H1 (cell line): ENCODE results near the gene TRAF4. TPM values are rescaled to one million over a fixed set of nuclear protein-coding genes. Genes with fewer than 3 reads are reported as not detected.

Experiments used
- CTCF ChIA-PET: fragments of 300-600 bp; sonication (Branson Sonifier 250); formaldehyde crosslinking; loops from one replicate; lab custom pipeline; 2021; ENCODE audit not compliant: partially characterized antibody; lab: Charles Lee
- POLR2A ChIA-PET: fragments of 300-600 bp; sonication (Branson Sonifier 250); formaldehyde crosslinking; loops from one replicate; lab custom pipeline; 2021; ENCODE audit warnings: inconsistent platforms; ENCODE audit not compliant: partially characterized antibody; lab: Charles Lee
- DNase-seq, 2 experiments: peaks; one replicate each; pipeline versions ENCODE4 v3.0.0 to v3.0.0-alpha.2; 2010 to 2022; ENCODE audit warnings: low spot score in 2 of 2, low read depth in 1 of 2, mixed read lengths in 1 of 2
- FAIRE-seq: peaks from 2 replicates; lab custom pipeline; 2011; peaks lifted over from hg19 to GRCh38; lab: Jason Lieb, UNC
- H2AFZ ChIP-seq: 2 replicates; pipeline ENCODE4 v1.8.1; 2012; ENCODE audit warnings: low read length, inconsistent platforms
- H2AK5ac ChIP-seq: 2 replicates; pipeline ENCODE4 v1.6.1; 2013; ENCODE audit warnings: low read depth, low read length
- H2BK120ac ChIP-seq: replicated peaks from 2 replicates; pipeline ENCODE3; 2013; ENCODE audit warnings: low read depth, low read length, inconsistent platforms
- H2BK12ac ChIP-seq: 2 replicates; pipeline ENCODE4 v1.6.1; 2013; ENCODE audit warnings: low read depth, low read length
- H2BK15ac ChIP-seq: 2 replicates; pipeline ENCODE4 v1.6.1; 2013; ENCODE audit warnings: low read length
- H2BK20ac ChIP-seq: 2 replicates; pipeline ENCODE4 v1.6.1; 2013; ENCODE audit warnings: low read length
- H2BK5ac ChIP-seq: 2 replicates; pipeline ENCODE4 v1.6.1; 2013; ENCODE audit warnings: low read depth, low read length
- H3K14ac ChIP-seq: 2 replicates; pipeline ENCODE4 v1.6.1; 2013; ENCODE audit warnings: inconsistent platforms; ENCODE audit not compliant: insufficient read length
- H3K18ac ChIP-seq: 2 replicates; pipeline ENCODE4 v1.6.1; 2013; ENCODE audit warnings: low read length; ENCODE audit errors: extremely low read depth
- H3K23ac ChIP-seq: 2 replicates; pipeline ENCODE4 v1.6.1; 2013; ENCODE audit warnings: inconsistent platforms; ENCODE audit not compliant: insufficient read length
- H3K23me2 ChIP-seq: 2 replicates; pipeline ENCODE4 v1.6.1; 2013; ENCODE audit warnings: low read depth, low read length
- H3K27ac ChIP-seq: 2 replicates; pipeline ENCODE4 v1.6.1; 2011; ENCODE audit warnings: low read depth, low read length, inconsistent platforms
- H3K27me3 ChIP-seq, 4 experiments: replicated peaks in 1 of 4; 1 replicate in 1 of 4; 2 replicates in 3 of 4; pipeline versions ENCODE4 v1.6.1 to v1.8.1; 2011 to 2013; ENCODE audit warnings: low read length in 3 of 4, mild to moderate bottlenecking in 3 of 4, inconsistent platforms in 2 of 4, mixed read lengths in 2 of 4, moderate library complexity in 1 of 4; ENCODE audit not compliant: control insufficient read depth in 3 of 4, insufficient read depth in 3 of 4; ENCODE audit errors: extremely low read depth in 1 of 4
- H3K36me3 ChIP-seq, 4 experiments: 2 replicates each; pipeline versions ENCODE4 v1.6.1 to v1.8.1; 2011 to 2013; ENCODE audit warnings: mild to moderate bottlenecking in 4 of 4, low read length in 3 of 4, moderate library complexity in 2 of 4, control low read depth in 1 of 4, inconsistent platforms in 1 of 4; ENCODE audit not compliant: insufficient read depth in 4 of 4, control insufficient read depth in 2 of 4
- H3K4ac ChIP-seq: replicated peaks from 2 replicates; pipeline ENCODE3; 2013; ENCODE audit warnings: low read length, low read depth, mixed read lengths, inconsistent platforms; ENCODE audit not compliant: insufficient read length
- H3K4me1 ChIP-seq, 4 experiments: replicated peaks in 1 of 4; 1 replicate in 1 of 4; 2 replicates in 3 of 4; pipeline versions ENCODE4 v1.6.1 to v1.8.1; 2011 to 2013; ENCODE audit warnings: low read length in 3 of 4, inconsistent platforms in 2 of 4, mixed read lengths in 1 of 4; ENCODE audit not compliant: insufficient read depth in 4 of 4, control insufficient read depth in 3 of 4
- H3K4me2 ChIP-seq, 2 experiments: 2 replicates each; pipeline versions ENCODE4 v1.6.1 to v1.8.1; 2011 to 2013; ENCODE audit warnings: low read depth in 2 of 2, low read length in 2 of 2, control low read depth in 1 of 2, inconsistent platforms in 1 of 2, mild to moderate bottlenecking in 1 of 2; ENCODE audit not compliant: insufficient read depth in 1 of 2
- H3K4me3 ChIP-seq, 4 experiments: fragments of 200-600, 300-600 bp in 1 of 4; sonication (generic), shearing (Covaris generic), sonication (Bioruptor Twin) in 1 of 4; 2 replicates each; pipeline versions ENCODE4 v1.5.1 to v1.8.1; 2011 to 2016; ENCODE audit warnings: low read length in 4 of 4, low read depth in 3 of 4, control low read depth in 2 of 4, inconsistent platforms in 2 of 4, mild to moderate bottlenecking in 2 of 4, mixed read lengths in 1 of 4, moderate library complexity in 1 of 4; ENCODE audit not compliant: insufficient read depth in 2 of 4; ENCODE audit errors: extremely low read depth in 1 of 4
- H3K56ac ChIP-seq: replicated peaks from 2 replicates; pipeline ENCODE3; 2013; ENCODE audit warnings: low read depth, mild to moderate bottlenecking, mixed read lengths, low read length, inconsistent platforms; ENCODE audit not compliant: insufficient read length
- H3K79me1 ChIP-seq: 2 replicates; pipeline ENCODE4 v1.6.1; 2013; ENCODE audit warnings: low read depth, low read length, control low read depth
- H3K79me2 ChIP-seq, 2 experiments: 2 replicates each; pipeline versions ENCODE4 v1.6.1 to v1.8.1; 2012 to 2013; ENCODE audit warnings: low read length in 2 of 2, mild to moderate bottlenecking in 2 of 2, inconsistent platforms in 1 of 2; ENCODE audit not compliant: insufficient read depth in 2 of 2, control insufficient read depth in 1 of 2
- H3K9ac ChIP-seq, 4 experiments: replicated peaks in 1 of 4; 1 replicate in 1 of 4; 2 replicates in 3 of 4; pipeline versions ENCODE4 v1.6.1 to v1.8.1; 2011 to 2013; ENCODE audit warnings: low read depth in 3 of 4, low read length in 3 of 4, control low read depth in 2 of 4, mild to moderate bottlenecking in 2 of 4, moderate library complexity in 2 of 4, inconsistent platforms in 1 of 4; ENCODE audit errors: extremely low read depth in 1 of 4
- H3K9me3 ChIP-seq, 2 experiments: 2 replicates each; pipeline versions ENCODE4 v1.6.1 to v1.8.1; 2012 to 2013; ENCODE audit warnings: mild to moderate bottlenecking in 2 of 2, moderate library complexity in 2 of 2, control low read depth in 1 of 2, inconsistent platforms in 1 of 2, low read depth in 1 of 2, low read length in 1 of 2, mixed read lengths in 1 of 2; ENCODE audit not compliant: insufficient read depth in 2 of 2
- H4K20me1 ChIP-seq, 2 experiments: replicated peaks in 1 of 2; 2 replicates each; pipeline versions ENCODE3 to v1.8.1; 2011 to 2013; ENCODE audit warnings: inconsistent platforms in 2 of 2, low read length in 2 of 2, mild to moderate bottlenecking in 1 of 2; ENCODE audit not compliant: insufficient read depth in 2 of 2, control insufficient read depth in 1 of 2
- H4K5ac ChIP-seq: 2 replicates; pipeline ENCODE4 v1.6.1; 2013; ENCODE audit warnings: low read length, low read depth, mixed read lengths, inconsistent platforms; ENCODE audit not compliant: insufficient read length
- H4K8ac ChIP-seq: 2 replicates; pipeline ENCODE4 v1.8.0; 2013; ENCODE audit warnings: mild to moderate bottlenecking, moderate library complexity, low read length, inconsistent platforms; ENCODE audit not compliant: insufficient read depth; ENCODE audit errors: extremely low read depth
- H4K91ac ChIP-seq: replicated peaks from 2 replicates; pipeline ENCODE3; 2013; ENCODE audit warnings: low read length, mixed read lengths, inconsistent platforms; ENCODE audit not compliant: insufficient read length
- BACH1 ChIP-seq: IDR thresholded peaks from 2 replicates; pipeline ENCODE4 v1.6.1; 2012; ENCODE audit warnings: low read length, improper control_type of control experiment
- CEBPB ChIP-seq: IDR thresholded peaks from 2 replicates; pipeline ENCODE4 v1.6.1; 2012; ENCODE audit warnings: low read depth, low read length
- CHD2 ChIP-seq: IDR thresholded peaks from 2 replicates; pipeline ENCODE4 v1.6.1; 2012; ENCODE audit warnings: low read length, improper control_type of control experiment
- EGR1 ChIP-seq: IDR thresholded peaks from 2 replicates; pipeline ENCODE4 v1.6.1; 2011; ENCODE audit warnings: low read depth, low read length, borderline replicate concordance
- EZH2 ChIP-seq: fragments of 200-600 bp; sonication (generic); IDR thresholded peaks from 2 replicates; pipeline ENCODE4 v1.7.1; 2012; ENCODE audit warnings: low read depth, mild to moderate bottlenecking, moderate library complexity, low read length, inconsistent platforms; ENCODE audit not compliant: severe bottlenecking
- MAFK ChIP-seq: IDR thresholded peaks from 2 replicates; pipeline ENCODE4 v1.6.1; 2012; ENCODE audit warnings: low read depth, mild to moderate bottlenecking, improper control_type of control experiment, low read length
- NANOG ChIP-seq: IDR thresholded peaks from 2 replicates; pipeline ENCODE4 v1.6.1; 2011; ENCODE audit warnings: low read length, low read depth, mild to moderate bottlenecking, inconsistent platforms; ENCODE audit not compliant: insufficient read depth, poor library complexity, severe bottlenecking
- POU5F1 ChIP-seq: IDR thresholded peaks from 2 replicates; pipeline ENCODE4 v1.6.1; 2011; ENCODE audit warnings: low read depth, mild to moderate bottlenecking, low read length, moderate library complexity
- SIN3A ChIP-seq, 2 experiments: IDR thresholded peaks in 1 of 2; conservative IDR thresholded peaks in 1 of 2; 2 replicates each; pipeline ENCODE4 v1.6.1; 2011 to 2012; ENCODE audit warnings: low read length in 2 of 2, improper control_type of control experiment in 1 of 2, low read depth in 1 of 2, mild to moderate bottlenecking in 1 of 2
- SIX5 ChIP-seq: IDR thresholded peaks from 2 replicates; pipeline ENCODE4 v1.6.1; 2011; ENCODE audit warnings: mild to moderate bottlenecking, low read depth, low read length
- SP1 ChIP-seq: IDR thresholded peaks from 2 replicates; pipeline ENCODE4 v1.6.1; 2011; ENCODE audit warnings: low read depth, low read length
- WGBS, 2 experiments: shearing (Covaris generic) in 1 of 2; methylation state at CpG; one replicate each; pipeline versions ENCODE4 v1.1.6 to v1.1.7; 2013 to 2015; ENCODE audit warnings: low lambda C conversion rate in 2 of 2, mixed read lengths in 2 of 2, inconsistent platforms in 1 of 2, low coverage in 1 of 2, missing lambda C conversion rate in 1 of 2; ENCODE audit not compliant: insufficient replicate concordance in 2 of 2, insufficient coverage in 1 of 2, insufficient read length in 1 of 2; ENCODE audit errors: extremely low coverage in 1 of 2, missing lambda C conversion rate in 1 of 2; 5-methylcytosine and 5-hydroxymethylcytosine counted together
- polyA plus RNA-seq, 7 experiments: library from polyadenylated mRNA; depleted of rRNA in 3 of 7; stranded (reverse) in 5 of 7; unstranded in 2 of 7; fragments of >200 nt in 5 of 7; fragments of 200-250 nt in 2 of 7; gene quantifications; 1 replicate in 5 of 7; 2 replicates in 1 of 7; 4 replicates in 1 of 7; pipeline versions ENCODE4 v1.2.1 to v1.2.3, GENCODE V29; 2011 to 2013; ENCODE audit warnings: missing spikeins in 2 of 7, mixed read lengths in 2 of 7
- total RNA-seq: library from RNA; stranded (reverse); fragmentation: NEBNext Ultra II Directional; extraction: Animal tissue kit (Norgen Biotek cat#: 25700); gene quantifications from 2 replicates; pipeline ENCODE4 v1.2.1, GENCODE V29; 2021
- TF ChIP-seq, protein P1 (sequence below): IDR thresholded peaks from 2 replicates; pipeline ENCODE4 v1.6.1; 2011; ENCODE audit warnings: low read length, improper control_type of control experiment

The TRAF4 gene
- total and polyA plus RNA-seq, 2 of the 8 experiments (the other 6 are each of a cell fraction or from before 2014, with no cell fraction given) = 167 to 170 TPM

DNA sequence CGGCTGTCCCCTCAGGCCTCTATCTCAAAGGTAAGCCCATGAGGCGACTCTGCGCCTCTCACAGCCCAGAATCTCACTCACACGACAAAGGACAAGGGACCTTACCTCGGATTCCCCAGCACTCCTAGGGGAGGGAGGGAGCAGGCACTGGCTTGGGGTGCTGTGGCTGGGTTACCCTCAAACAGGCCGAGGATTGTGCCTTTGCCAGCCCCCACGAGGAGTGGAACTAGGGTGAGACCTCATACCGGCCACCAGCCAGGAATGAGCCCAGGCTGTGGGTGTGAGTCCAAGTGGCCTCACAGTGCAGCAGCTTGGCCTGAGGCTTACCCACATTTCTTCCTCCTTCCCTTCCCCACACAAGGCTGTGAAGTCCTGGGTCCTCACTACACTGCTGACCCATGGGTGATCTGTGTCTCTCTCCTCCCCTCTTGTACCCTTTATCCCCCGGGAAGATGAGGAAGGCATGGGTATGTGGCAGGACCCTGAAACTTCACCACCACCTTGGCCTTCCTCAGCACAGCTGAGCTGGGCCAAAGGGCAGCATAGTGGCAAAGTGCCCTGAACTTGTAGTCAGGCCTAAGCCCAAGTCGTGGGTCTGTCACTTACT lies 38.0 kb upstream of the TRAF4 start:
- Histone ChIP-seq H2AK5ac (no peak overlapping the region), H3K79me2 (peaks cover 0 to 15% of the 10 kb centered on the region in 2 experiments; a peak in 2 of 4 replicates), H2BK12ac (0 out of 2 replicates have a peak overlapping the region, but pooled peaks have one; percentile 6), H2BK5ac (no peak overlapping the region), H3K23me2 (peaks cover 4% of the 10 kb centered on the region), H3K18ac (no peak overlapping the region), H2BK20ac (no peak overlapping the region), H2BK120ac (no peak overlapping the region), H3K4me1 (peaks cover 0 to 11% (median 6%) of the 10 kb centered on the region in 4 experiments; a peak in 4 of 7 replicates), H3K56ac (no peak overlapping the region), H2BK15ac (no peak overlapping the region), H3K27me3 (no peaks in the 10 kb centered on the region), H3K36me3 (peaks cover 7 to 24% (median 19%) of the 10 kb centered on the region in 4 experiments; a peak in 7 of 8 replicates), H2AFZ (no peak overlapping the region), H4K20me1 (peaks cover 9 to 15% of the 10 kb centered on the region in 2 experiments), H3K9ac (no peak overlapping the region; a peak in 1 of 7 replicates), H3K14ac (no peak overlapping the region), H4K91ac (no peak overlapping the region), H3K27ac (no peak overlapping the region), H4K8ac (no peak overlapping the region), H3K9me3 (no peaks in the 10 kb centered on the region), H3K79me1 (peaks cover 3% of the 10 kb centered on the region; the same call in 1 of the 2 replicates), H3K4me3 (no peak overlapping the region), H3K4ac (no peak overlapping the region), H3K23ac (no peak overlapping the region), H3K4me2 (no peak overlapping the region), H4K5ac (no peak overlapping the region)
- FAIRE-seq (no peak), DNase-seq (no peak)
- POLR2A ChIA-PET = interaction anchor here (0.6 to 4.8 kb wide), 18 partner anchors 10 to 92 kb away, joined by 3 to 47 read pairs (median 4); partner anchors contain the start of genes BLTP2, RPL23A, RSKR and SDF2
- CTCF ChIA-PET = interaction anchor here (0.6 to 1.3 kb wide), 4 partner anchors 11 to 45 kb away, joined by 3 to 4 read pairs (median 4); no protein-coding TSS in a partner anchor
- WGBS, 2 experiments = 82% methylated on average over 10 of the region's 10 CpGs; no CpG with 5 or more reads in 1 of the 2 experiments
- TF ChIP-seq, protein P1, sequence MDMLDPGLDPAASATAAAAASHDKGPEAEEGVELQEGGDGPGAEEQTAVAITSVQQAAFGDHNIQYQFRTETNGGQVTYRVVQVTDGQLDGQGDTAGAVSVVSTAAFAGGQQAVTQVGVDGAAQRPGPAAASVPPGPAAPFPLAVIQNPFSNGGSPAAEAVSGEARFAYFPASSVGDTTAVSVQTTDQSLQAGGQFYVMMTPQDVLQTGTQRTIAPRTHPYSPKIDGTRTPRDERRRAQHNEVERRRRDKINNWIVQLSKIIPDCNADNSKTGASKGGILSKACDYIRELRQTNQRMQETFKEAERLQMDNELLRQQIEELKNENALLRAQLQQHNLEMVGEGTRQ = no peak
- no peak for TF ChIP-seq POU5F1
- no peak for TF ChIP-seq CHD2
- no peak for TF ChIP-seq SP1
- no peak for TF ChIP-seq NANOG
- TF ChIP-seq EGR1 = no peak
- no peak for TF ChIP-seq MAFK
- TF ChIP-seq SIN3A (conservative IDR thresholded peaks at IDR 0.05 in 1 of 2, IDR thresholded peaks at IDR 0.05 in 1 of 2; ENCODE audit: low read depth in 1 of 2, low read length in 2 of 2) = no peak
- TF ChIP-seq CEBPB = no peak
- no peak for TF ChIP-seq EZH2
- TF ChIP-seq SIX5 = no peak
- no peak for TF ChIP-seq BACH1
